NAMALWA (cell line): ENCODE measurements around the gene PTGDS.

Source experiments
- DNase-seq: peaks from one replicate; pipeline ENCODE4 v3.0.0-alpha.2; 2015; ENCODE audit warnings: low spot score

The PTGDS gene

DNA sequence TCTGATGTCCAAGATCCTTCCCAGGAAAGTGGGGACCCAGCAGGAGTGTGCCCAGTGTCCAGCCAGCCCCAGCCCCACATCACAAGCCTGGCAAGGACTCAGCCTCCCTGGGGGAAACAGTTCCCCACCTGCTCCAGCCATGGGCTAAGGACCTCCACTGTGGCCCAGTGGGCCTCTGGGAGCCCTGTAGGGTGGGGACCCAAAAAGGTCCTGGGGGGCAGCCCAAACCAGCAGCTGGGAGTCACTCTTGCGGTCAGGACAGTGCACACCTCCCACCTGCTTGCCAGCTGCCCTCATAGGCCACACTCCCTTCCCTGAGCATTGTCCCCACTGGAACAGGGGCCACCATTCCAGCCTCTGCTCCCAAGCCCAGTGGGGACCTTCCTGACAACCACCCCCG is 49.1 kb downstream of the PTGDS start:
- DNase-seq = no peak

DNA sequence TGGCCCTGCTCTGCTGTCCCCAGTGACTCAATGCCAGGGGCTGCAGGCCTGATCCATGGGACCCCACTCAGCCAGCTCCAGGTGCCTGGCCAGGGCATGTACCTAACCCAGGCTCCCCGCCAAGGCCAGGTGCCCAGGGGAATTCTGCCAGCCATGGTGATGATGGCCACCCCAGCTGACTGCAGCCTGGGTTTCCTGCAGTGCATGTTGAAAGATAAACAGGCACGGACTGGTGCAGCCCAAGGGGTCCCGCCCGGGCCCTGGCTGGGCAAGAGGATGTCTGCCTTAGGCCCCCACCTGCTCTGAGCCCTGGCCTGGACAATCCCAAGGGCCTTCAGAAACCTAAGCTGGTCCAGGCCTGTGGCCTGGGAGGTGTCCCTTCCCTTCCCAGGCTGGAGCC is 49.5 kb downstream of the PTGDS start:
- DNase-seq = no peak

DNA sequence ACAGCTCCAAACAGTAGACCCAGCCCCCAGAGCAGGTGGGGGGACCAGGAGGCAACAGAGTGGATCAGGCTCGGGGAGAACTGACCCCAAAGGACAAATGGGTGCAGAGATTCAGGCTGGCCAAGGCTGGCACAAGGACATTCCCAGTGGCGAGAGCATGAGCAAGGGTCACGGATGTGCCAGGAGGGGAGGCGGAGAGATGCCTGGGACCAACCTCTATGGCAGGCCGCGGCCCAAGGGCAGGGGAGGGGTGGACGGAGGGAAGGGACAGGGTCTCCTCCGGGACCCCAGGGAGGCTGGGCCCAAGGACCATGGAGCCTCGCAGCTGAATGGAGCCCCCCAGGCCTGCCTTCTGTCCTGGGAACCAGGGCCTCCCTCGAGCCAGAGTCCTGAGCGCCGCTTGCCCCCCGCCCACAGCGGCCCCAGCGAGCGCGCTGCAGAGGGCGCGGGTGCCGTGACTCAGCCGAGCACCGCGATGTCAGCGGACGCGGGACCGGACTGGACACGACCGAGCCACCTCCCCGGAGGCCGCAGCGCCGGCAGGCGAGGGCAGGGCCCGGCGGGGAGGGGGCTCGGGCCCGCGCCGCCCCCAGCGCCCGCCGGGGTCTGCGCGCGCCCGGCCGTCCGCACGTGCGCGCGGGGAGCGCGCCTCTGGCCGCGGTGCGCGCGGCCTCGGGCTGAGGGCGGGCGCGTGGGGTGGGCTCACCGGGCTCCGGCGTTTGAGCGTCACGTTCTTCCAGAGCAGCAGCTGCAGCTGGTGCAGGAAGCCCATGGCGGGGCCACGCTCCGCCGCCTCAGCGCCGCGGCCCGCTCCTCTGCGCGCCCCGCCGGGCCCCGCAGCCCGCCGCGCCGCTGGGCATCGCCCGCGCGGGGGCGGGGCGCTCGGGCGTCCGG is 50.3 kb downstream of the PTGDS start, which contains the start of gene ABCA2:
Gene ABCA2 (minus strand): TSS at position 869 of the 894 bp plus-strand sequence. CDS start 97 bp downstream, at position 772.
- DNase-seq = no peak

DNA sequence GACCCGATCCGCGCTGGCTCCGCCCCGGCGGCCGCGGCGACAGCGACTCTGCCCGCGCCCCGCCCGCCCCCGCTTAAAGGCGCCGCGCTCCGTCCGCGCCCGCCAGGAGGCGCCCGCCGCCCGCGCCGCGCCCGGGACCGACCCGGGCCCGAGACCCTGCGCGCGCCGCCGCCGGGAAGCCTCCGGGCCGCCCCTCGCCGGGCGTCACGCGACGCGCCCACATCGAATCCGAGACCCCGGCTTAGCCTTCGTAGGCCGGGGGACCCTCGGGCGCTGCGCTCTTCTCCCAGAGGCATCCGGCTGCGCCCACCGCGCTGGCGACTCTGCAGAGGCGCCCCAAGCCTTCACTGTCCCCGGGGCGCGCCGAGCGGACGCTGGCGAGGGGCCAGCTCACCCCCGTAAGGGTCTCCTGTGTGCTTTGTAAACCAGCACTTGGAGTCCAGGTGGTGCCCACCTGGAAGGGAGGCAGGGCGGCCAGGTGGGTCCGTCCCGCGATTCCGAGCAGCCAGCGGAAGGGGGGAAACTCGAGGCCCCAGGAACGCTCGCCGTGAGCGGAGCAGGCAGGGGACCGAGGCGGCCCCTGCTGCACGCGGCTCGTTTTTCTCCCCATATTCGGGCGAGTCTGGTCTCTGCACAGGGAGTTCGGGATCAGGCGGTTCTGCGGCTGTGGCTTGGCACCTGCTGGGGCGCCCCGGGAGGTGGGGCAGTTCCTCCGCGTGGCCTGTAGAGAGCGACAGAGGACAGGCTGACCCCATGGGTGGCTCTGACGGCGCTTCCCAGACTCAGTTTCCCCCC is 51.2 kb downstream of the PTGDS start:
- DNase-seq = peak; percentile 72

DNA sequence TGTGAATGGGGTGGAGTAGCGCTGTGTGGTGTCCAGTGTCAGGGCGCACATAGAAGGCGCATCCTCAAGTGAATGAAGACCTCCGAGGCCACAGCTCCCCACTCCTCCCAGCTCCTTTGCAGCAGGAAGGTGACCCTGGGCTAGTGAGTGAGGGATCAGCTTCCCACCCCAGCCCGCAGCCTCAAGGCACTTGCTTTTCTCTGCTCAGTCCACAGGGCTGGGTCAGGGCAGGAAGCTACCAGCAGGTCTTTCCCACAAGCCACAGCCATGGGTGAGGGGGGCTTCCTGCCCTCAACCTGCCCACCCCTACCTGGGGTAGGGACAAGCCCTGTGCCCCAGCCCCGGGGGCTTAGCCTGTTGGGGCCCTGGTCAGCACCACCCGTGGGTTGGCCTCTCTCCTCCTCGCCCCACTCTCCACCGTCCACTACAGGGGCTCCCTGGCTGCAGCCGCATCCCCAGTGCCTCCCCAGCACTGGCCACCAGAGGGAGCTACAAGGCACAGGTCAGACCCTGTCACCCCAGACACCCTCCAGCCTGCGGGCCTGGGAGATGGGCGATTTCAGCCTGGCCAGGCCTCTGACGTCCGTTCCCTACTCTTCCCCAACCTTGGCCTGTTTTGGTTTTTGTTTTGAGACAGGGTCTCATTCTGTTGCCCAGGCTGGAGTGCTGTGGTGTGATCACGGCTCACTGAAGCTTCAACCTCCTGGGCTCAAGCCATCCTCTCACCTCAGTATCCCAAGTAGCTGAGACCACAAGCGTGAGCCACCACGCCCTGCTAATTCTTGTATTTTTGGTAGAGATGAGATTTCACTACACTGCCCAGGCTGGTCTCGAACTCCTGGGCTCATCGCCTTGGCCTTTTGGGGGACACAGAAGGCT is 52.0 kb downstream of the PTGDS start:
- peak; percentile 81 for DNase-seq

- DNase-seq = no peak
These were observed 52.7 kb downstream of the PTGDS start for GRCh38 chr9:137030006-137030405.

DNA sequence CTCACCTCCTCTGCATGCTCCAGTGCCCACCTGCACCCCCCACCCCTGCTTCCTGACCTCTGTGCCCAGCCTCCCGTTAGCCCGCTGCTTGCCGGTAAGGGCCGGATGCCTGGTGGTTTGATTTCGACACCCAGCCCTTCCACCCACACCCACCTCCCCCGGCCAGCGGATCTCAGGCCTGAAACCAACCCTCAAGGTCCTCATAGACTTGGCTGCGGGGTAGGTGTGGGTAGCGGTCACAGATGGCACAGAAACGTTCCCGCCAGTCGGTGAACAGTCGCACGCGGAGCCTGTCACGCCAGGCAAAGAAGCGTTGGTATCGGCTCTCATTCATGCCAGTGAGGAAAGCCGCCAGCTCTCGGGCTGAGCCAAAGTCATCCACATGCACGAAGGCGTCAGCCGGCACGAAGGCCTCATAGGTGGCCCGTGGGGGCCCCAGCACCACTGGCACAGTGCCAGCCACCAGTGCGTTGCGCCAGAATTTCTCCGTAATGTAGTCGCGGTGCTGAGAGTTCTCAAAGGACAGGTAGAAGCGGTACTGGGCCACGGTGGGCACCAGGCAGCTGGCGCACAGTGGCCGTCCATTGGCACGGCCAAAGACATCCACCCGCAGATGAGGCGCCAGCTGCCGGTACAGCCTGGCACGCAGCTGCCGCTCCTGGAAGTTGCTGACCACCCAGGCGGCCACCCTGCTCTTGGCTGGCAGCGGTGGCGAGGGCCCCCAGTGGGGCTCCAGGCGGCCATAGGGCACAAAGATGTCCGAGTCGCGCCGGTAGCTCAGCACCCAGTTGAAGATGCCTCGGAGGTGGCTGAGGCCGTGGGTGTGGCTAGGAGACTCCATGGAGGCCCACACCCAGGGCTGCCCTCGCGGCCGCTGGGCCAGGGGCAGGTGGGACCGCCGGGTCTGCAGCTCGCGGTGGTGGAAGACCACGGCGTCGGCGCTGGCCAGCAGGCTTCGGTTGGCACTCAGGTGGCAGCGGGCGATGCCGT is 53.5 kb downstream of the PTGDS start:
- DNase-seq = no peak
